ENCODE data around the gene MXI1.

Gene MXI1

GRCh38 chr10:110335314-110336064 is 128.1 kb downstream of the MXI1 start:
- ChIA-PET CTCF (interaction anchor here (0.9 to 1.0 kb wide), 2 partner anchors 24 to 213 kb away, joined by 3 read pairs; no protein-coding TSS in a partner anchor), POLR2A (ENCODE audit: low non-redundant PET) (no interaction called here)
- H3K27ac ChIP-seq = peak overlapping the region; percentile 88
- DNase-seq (ENCODE audit: low spot score) = no peak
- no peak for TF ChIP-seq CTCF (conservative IDR thresholded peaks at IDR 0.05; ENCODE audit: low read depth)

GRCh38 chr10:110336111-110336721 is 128.8 kb downstream of the MXI1 start:
- TF ChIP-seq CTCF (conservative IDR thresholded peaks at IDR 0.05; ENCODE audit: low read depth) = no peak
- ChIA-PET POLR2A (ENCODE audit: low non-redundant PET) (interaction anchor here (0.6 kb wide), 1 partner anchor 177 kb away, joined by 3 read pairs; no protein-coding TSS in a partner anchor), CTCF (interaction anchor here (0.8 to 1.0 kb wide), 3 partner anchors 9 to 212 kb away, joined by 3 read pairs; no protein-coding TSS in a partner anchor)
- peak overlapping the region; percentile 88 for H3K27ac ChIP-seq
- DNase-seq (ENCODE audit: low spot score) = peak; percentile 93

Data from RWPE1 (cell line).